Uterus (tissue), 4 donors: ENCODE results near the gene HRAS. TPM values are rescaled to one million over a fixed set of nuclear protein-coding genes. Genes with fewer than 3 reads are reported as not detected.

ENCODE experiments used
- DNase-seq, 2 donors: peaks; one replicate each; pipeline ENCODE4 v3.0.0-alpha.2; 2019 to 2020
- H3K27ac ChIP-seq, 2 donors: fragments of 200-600 bp; sonication (generic); 1 replicate in 1 of 2; 2 replicates in 1 of 2; pipeline ENCODE4 v1.5.1; 2016 to 2018
- H3K27me3 ChIP-seq, 2 donors: fragments of 200-600 bp; sonication (generic); one replicate each; pipeline ENCODE4 v1.5.1; 2018 to 2019; ENCODE audit warnings: control low read depth in 1 of 2
- H3K36me3 ChIP-seq, 2 donors: fragments of 200-600 bp; sonication (generic); one replicate each; pipeline ENCODE4 v1.5.1; 2019; ENCODE audit warnings: control low read depth in 1 of 2
- H3K4me1 ChIP-seq, 2 donors: fragments of 200-600 bp; sonication (generic); one replicate each; pipeline ENCODE4 v1.5.1; 2018 to 2019; ENCODE audit warnings: control low read depth in 1 of 2
- H3K4me3 ChIP-seq, 2 donors: fragments of 200-600 bp; sonication (generic); 1 replicate in 1 of 2; 2 replicates in 1 of 2; pipeline ENCODE4 v1.5.1; 2018 to 2019; ENCODE audit warnings: mild to moderate bottlenecking in 1 of 2
- H3K9me3 ChIP-seq, 2 donors: fragments of 200-600 bp; sonication (generic); one replicate each; pipeline ENCODE4 v1.5.1; 2019; ENCODE audit warnings: control low read depth in 1 of 2
- POLR2A ChIP-seq, 2 donors: fragments of 450-650 bp; IDR thresholded peaks; one replicate each; pipeline ENCODE4 v1.6.1; 2016; ENCODE audit warnings: antibody characterized with exemption in 2 of 2, mild to moderate bottlenecking in 1 of 2, moderate library complexity in 1 of 2
- intact Hi-C: fragments of 100-400 bp; cut with DNase I; formaldehyde crosslinking; loops from one replicate; pipeline ENCODE4 v1.15.1; 2023; ENCODE audit warnings: low total_unique reads
- total RNA-seq, 4 donors: library from RNA; depleted of rRNA in 3 of 4; stranded (reverse); fragments of >200 nt in 3 of 4; gene quantifications; one replicate each; pipeline versions ENCODE4 v1.1.0 to v1.2.4, GENCODE V29; 2014 to 2023
- TF ChIP-seq, protein P1 (sequence below), 4 experiments: fragments of 200-600 bp in 2 of 4; fragments of 450-650 bp in 2 of 4; sonication (generic) in 2 of 4; IDR thresholded peaks; one replicate each; pipeline ENCODE4 v1.5.1; 2016 to 2019; ENCODE audit warnings: antibody characterized with exemption in 4 of 4, mild to moderate bottlenecking in 2 of 4, moderate library complexity in 1 of 4
- donor health status: DM: yes; HTN: yes; CAD: no.

Gene HRAS
- 10 to 100 TPM in 3 of 4 donors, 1 to 10 TPM in 1; 5.4 to 37.6 (median 23.8) TPM for total RNA-seq

GRCh38 chr11:535519-536454 is at the start of gene HRAS:
HRAS (minus strand) TSS chr11:535576.
- H3K36me3 ChIP-seq: no peaks in the 10 kb centered on the region
- H3K9me3 ChIP-seq: no peaks in the 10 kb centered on the region
- intact Hi-C loops: no loop called here
- H3K4me3 ChIP-seq: peak within 1 kb of the TSS; percentile 62 to 77
- peak within 1 kb of the TSS; percentile 57 to 59 for H3K27ac ChIP-seq
- peak; percentile 91 to 93 for DNase-seq
- peaks cover 0 to 9% of the 10 kb centered on the region in 2 donors for H3K4me1 ChIP-seq
- peak; percentile 64 to 66 for TF ChIP-seq POLR2A (IDR thresholded peaks at IDR 0.05)
- TF ChIP-seq, protein P1, sequence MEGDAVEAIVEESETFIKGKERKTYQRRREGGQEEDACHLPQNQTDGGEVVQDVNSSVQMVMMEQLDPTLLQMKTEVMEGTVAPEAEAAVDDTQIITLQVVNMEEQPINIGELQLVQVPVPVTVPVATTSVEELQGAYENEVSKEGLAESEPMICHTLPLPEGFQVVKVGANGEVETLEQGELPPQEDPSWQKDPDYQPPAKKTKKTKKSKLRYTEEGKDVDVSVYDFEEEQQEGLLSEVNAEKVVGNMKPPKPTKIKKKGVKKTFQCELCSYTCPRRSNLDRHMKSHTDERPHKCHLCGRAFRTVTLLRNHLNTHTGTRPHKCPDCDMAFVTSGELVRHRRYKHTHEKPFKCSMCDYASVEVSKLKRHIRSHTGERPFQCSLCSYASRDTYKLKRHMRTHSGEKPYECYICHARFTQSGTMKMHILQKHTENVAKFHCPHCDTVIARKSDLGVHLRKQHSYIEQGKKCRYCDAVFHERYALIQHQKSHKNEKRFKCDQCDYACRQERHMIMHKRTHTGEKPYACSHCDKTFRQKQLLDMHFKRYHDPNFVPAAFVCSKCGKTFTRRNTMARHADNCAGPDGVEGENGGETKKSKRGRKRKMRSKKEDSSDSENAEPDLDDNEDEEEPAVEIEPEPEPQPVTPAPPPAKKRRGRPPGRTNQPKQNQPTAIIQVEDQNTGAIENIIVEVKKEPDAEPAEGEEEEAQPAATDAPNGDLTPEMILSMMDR (IDR thresholded peaks at IDR 0.05): no peak
- peaks cover 0 to 9% of the 10 kb centered on the region in 2 donors for H3K27me3 ChIP-seq

DNA sequence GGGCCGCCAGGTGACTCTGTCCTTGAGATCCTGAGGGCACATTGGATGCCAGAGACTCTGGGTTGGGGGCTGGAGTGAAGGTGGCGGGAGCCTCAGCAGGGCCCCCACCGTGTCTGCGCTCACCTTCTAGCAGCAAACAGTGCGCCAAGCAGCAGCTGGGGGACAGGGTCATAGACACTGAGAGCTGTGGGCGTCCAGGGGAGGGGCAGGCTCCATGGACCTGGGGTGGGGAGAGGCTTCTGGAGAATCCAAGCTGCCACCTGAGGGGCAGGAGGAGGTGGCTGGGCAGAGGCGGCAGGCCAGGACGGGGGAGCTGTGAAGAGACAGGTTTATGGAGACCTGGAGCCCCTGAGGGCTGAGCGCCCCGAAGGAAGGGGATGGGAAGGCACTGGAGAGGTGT is 48.9 kb upstream of the HRAS start:
- H3K27me3 ChIP-seq: no peaks in the 10 kb centered on the region
- intact Hi-C loops: no loop called here
- no peak overlapping the region for H3K4me3 ChIP-seq
- no peak for DNase-seq
- no peak overlapping the region for H3K27ac ChIP-seq
- H3K36me3 ChIP-seq: no peaks in the 10 kb centered on the region
- peaks cover 0 to 6% of the 10 kb centered on the region in 2 donors for H3K4me1 ChIP-seq
- TF ChIP-seq, protein P1 (IDR thresholded peaks at IDR 0.05): no peak
- no peak for TF ChIP-seq POLR2A (IDR thresholded peaks at IDR 0.05)
- H3K9me3 ChIP-seq: no peaks in the 10 kb centered on the region

GRCh38 chr11:581752-582151 is 46.4 kb upstream of the HRAS start:
- H3K4me1 ChIP-seq: peaks cover 8 to 20% of the 10 kb centered on the region in 2 donors
- DNase-seq: no peak
- H3K27ac ChIP-seq: no peak overlapping the region

GRCh38 chr11:581342-581741 is 46.0 kb upstream of the HRAS start:
- TF ChIP-seq, protein P1 (IDR thresholded peaks at IDR 0.05): no peak
- TF ChIP-seq POLR2A (IDR thresholded peaks at IDR 0.05): no peak
- H3K27ac ChIP-seq: no peak overlapping the region
- no peaks in the 10 kb centered on the region for H3K9me3 ChIP-seq
- DNase-seq: no peak
- intact Hi-C loops: no loop called here
- H3K4me1 ChIP-seq: peaks cover 8 to 20% of the 10 kb centered on the region in 2 donors
- no peak overlapping the region for H3K4me3 ChIP-seq
- no peaks in the 10 kb centered on the region for H3K36me3 ChIP-seq
- no peaks in the 10 kb centered on the region for H3K27me3 ChIP-seq

More at GRCh38 chr11:581752-582151, 46.4 kb upstream of the HRAS start:
- Histone ChIP-seq H3K36me3 (no peaks in the 10 kb centered on the region), H3K27me3 (no peaks in the 10 kb centered on the region), H3K9me3 (no peaks in the 10 kb centered on the region), H3K4me3 (no peak overlapping the region)
- TF ChIP-seq POLR2A (IDR thresholded peaks at IDR 0.05): no peak
- TF ChIP-seq, protein P1 (IDR thresholded peaks at IDR 0.05): no peak
- intact Hi-C loops: no loop called here
